ENCODE measurements around the gene MCF2L2. TPM values are rescaled to one million over a fixed set of nuclear protein-coding genes. Genes with fewer than 3 reads are reported as not detected.

MCF2L2 gene
- total RNA-seq, 2 donors from 2014 or later = 1.5 to 2.5 TPM

DNA sequence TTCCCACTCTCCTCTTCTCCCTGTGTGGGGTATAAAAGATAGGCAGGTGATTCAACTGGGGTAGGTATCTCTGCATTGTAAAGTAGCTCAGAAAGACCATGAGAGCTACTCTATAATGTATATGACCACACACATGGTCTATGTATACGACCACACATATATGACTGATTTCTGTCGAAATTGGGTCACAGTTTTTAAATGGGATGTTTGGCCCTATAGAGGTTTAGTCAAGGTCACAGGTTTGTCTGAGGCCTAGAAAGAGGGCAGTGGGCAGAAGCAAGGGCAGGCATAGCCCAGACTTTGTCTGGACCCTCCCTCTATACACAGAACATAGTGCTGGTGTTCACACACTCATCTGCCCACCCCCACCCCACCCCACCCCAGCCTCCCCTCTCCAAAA, 270.3 kb downstream of the MCF2L2 start:
- H3K9me3 Mint-ChIP-seq = no peaks in the 10 kb centered on the region
- peak; percentile 15 to 33 for ATAC-seq
- H3K36me3 Mint-ChIP-seq = peaks cover 7 to 21% of the 10 kb centered on the region in 2 donors
- no peak for DNase-seq (ENCODE audit: low spot score in 2 of 2)
- H3K27ac Mint-ChIP-seq = no peak overlapping the region

GRCh38 chr3:183156266-183156665, 272.2 kb downstream of the MCF2L2 start:
- Mint-ChIP-seq H3K27ac (no peak overlapping the region), H3K36me3 (peaks cover 7 to 18% of the 10 kb centered on the region in 2 donors), H3K9me3 (no peaks in the 10 kb centered on the region)
- ATAC-seq = no peak
- DNase-seq (ENCODE audit: low spot score in 2 of 2) = no peak

GRCh38 chr3:183155499-183155898, 272.9 kb downstream of the MCF2L2 start:
- H3K27ac Mint-ChIP-seq = no peak overlapping the region
- ATAC-seq = no peak
- DNase-seq (ENCODE audit: low spot score in 2 of 2) = no peak
- no peaks in the 10 kb centered on the region for H3K9me3 Mint-ChIP-seq
- peaks cover 7 to 18% of the 10 kb centered on the region in 2 donors for H3K36me3 Mint-ChIP-seq

GRCh38 chr3:183153210-183153950, 275.0 kb downstream of the MCF2L2 start:
- no peaks in the 10 kb centered on the region for H3K9me3 Mint-ChIP-seq
- ATAC-seq (no peak), DNase-seq (ENCODE audit: low spot score in 2 of 2) (no peak)
- H3K27ac Mint-ChIP-seq = no peak overlapping the region
- H3K36me3 Mint-ChIP-seq = peaks cover 7 to 18% of the 10 kb centered on the region in 2 donors

DNA sequence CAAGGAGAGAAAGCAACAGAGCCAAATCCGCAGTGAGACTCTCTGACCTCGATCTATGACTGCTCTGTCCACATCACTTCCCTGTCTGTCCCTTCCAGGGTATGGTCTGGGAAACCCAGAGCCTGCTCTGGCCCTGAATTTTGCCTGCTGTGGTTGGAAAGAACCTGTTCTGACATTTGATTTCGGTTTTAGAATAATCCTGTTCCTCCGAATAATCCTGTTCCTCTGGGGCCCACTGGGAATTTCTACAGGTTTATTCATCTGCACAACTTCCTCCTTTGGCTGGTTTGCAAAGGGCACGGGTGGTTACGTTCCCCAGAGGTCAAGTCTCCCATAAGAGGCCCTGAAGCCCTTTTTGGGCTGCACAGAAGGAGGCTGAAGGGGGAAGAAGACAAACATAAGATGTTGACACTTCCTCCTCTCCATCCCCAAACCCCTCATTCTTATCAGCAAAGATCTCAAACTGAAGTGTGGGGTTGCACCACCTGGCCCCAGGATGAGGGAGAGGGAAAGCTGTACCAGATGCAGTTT, 276.5 kb downstream of the MCF2L2 start:
- H3K36me3 Mint-ChIP-seq = peaks cover 7 to 8% of the 10 kb centered on the region in 2 donors
- no peak for DNase-seq (ENCODE audit: low spot score in 2 of 2)
- H3K9me3 Mint-ChIP-seq = no peaks in the 10 kb centered on the region
- H3K27ac Mint-ChIP-seq = no peak overlapping the region
- no peak for ATAC-seq

GRCh38 chr3:183151086-183151485, 277.3 kb downstream of the MCF2L2 start:
- Mint-ChIP-seq H3K36me3 (peaks cover 7 to 8% of the 10 kb centered on the region in 2 donors), H3K27ac (no peak overlapping the region), H3K9me3 (no peaks in the 10 kb centered on the region)
- ATAC-seq = no peak
- DNase-seq (ENCODE audit: low spot score in 2 of 2) = no peak

GRCh38 chr3:183149915-183150750, 278.3 kb downstream of the MCF2L2 start:
- Mint-ChIP-seq H3K27ac (no peak overlapping the region), H3K9me3 (no peaks in the 10 kb centered on the region), H3K36me3 (peaks cover 7 to 8% of the 10 kb centered on the region in 2 donors)
- no peak for DNase-seq (ENCODE audit: low spot score in 2 of 2)
- no peak for ATAC-seq

GRCh38 chr3:183148056-183148455, 280.4 kb downstream of the MCF2L2 start:
- DNase-seq (ENCODE audit: low spot score in 2 of 2) (no peak), ATAC-seq (no peak)
- H3K36me3 Mint-ChIP-seq = peaks cover 0 to 8% of the 10 kb centered on the region in 2 donors
- no peak overlapping the region for H3K27ac Mint-ChIP-seq
- no peaks in the 10 kb centered on the region for H3K9me3 Mint-ChIP-seq

DNA sequence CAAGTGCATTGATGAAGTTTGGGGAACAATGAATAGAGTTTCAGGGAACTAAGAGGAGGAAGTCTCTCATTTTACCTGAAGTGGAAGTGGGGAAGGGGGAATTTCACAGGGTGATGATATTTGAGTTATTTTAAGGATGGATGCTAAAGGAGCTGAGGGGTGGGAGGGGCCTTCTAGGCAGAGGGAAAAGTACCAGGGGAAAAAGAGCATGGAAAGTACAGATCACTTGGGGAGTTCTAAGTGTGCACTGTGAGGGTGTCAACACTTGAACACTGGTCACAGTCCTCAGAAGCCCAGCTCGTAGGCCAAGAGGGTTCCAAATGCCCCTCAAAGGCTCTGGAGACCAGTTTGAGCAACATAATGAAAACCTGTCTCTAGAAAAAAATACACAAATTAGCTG, 284.1 kb downstream of the MCF2L2 start:
- ATAC-seq (no peak), DNase-seq (ENCODE audit: low spot score in 2 of 2) (no peak)
- H3K9me3 Mint-ChIP-seq = no peaks in the 10 kb centered on the region
- no peaks in the 10 kb centered on the region for H3K36me3 Mint-ChIP-seq
- no peak overlapping the region for H3K27ac Mint-ChIP-seq

- no peaks in the 10 kb centered on the region for H3K9me3 Mint-ChIP-seq
- no peak overlapping the region for H3K27ac Mint-ChIP-seq
- ATAC-seq = no peak
These were observed 286.2 kb downstream of the MCF2L2 start for GRCh38 chr3:183142199-183142598.

GRCh38 chr3:183134844-183135243, 293.6 kb downstream of the MCF2L2 start:
- no peak overlapping the region for H3K27ac Mint-ChIP-seq
- no peak for ATAC-seq
- no peak for DNase-seq (ENCODE audit: low spot score in 2 of 2)
- peaks cover 0 to 5% of the 10 kb centered on the region in 2 donors for H3K9me3 Mint-ChIP-seq
- peaks cover 9 to 19% of the 10 kb centered on the region in 2 donors for H3K36me3 Mint-ChIP-seq

More at GRCh38 chr3:183142199-183142598, 286.2 kb downstream of the MCF2L2 start:
- no peak for DNase-seq (ENCODE audit: low spot score in 2 of 2)
- no peaks in the 10 kb centered on the region for H3K36me3 Mint-ChIP-seq

GRCh38 chr3:183132409-183132808, 296.0 kb downstream of the MCF2L2 start:
- ATAC-seq (no peak), DNase-seq (ENCODE audit: low spot score in 2 of 2) (no peak)
- Mint-ChIP-seq H3K36me3 (peaks cover 18 to 38% of the 10 kb centered on the region in 2 donors), H3K9me3 (peaks cover 10 to 12% of the 10 kb centered on the region in 2 donors), H3K27ac (no peak overlapping the region)

GRCh38 chr3:183131735-183132134, 296.7 kb downstream of the MCF2L2 start:
- peaks cover 10 to 12% of the 10 kb centered on the region in 2 donors for H3K9me3 Mint-ChIP-seq
- ATAC-seq = no peak

DNA sequence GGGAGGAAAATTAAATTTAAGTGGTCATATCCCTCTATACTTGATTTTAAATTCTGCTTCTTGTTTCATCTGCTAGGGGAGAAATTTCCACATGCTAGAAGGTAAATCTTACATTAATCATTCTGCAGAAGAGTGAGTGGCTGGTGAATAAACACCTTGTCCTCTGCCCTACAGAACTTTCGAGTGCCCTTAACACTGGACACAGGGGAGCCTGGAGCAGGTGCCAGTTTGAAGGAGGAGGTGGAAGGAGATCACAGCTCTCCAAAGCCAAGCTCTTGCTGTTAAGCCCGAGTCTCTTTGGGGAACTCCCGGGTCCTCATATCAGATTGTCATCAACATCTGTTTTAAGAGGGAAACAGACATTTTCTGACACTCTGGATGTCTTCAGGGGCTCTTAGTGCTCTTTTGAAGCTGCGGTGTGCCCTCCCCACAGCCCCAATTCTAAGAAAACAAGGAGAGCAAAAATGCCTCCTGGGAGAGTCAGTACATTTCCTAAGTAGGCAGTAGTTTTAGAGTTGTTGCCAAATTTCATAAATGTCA, 297.2 kb downstream of the MCF2L2 start:
- no peak overlapping the region for H3K27ac Mint-ChIP-seq
- ATAC-seq (no peak), DNase-seq (ENCODE audit: low spot score in 2 of 2) (no peak)
- peaks cover 10 to 12% of the 10 kb centered on the region in 2 donors for H3K9me3 Mint-ChIP-seq
- H3K36me3 Mint-ChIP-seq = peaks cover 18 to 38% of the 10 kb centered on the region in 2 donors

More at GRCh38 chr3:183131735-183132134, 296.7 kb downstream of the MCF2L2 start:
- H3K27ac Mint-ChIP-seq = no peak overlapping the region
- H3K36me3 Mint-ChIP-seq = peaks cover 18 to 38% of the 10 kb centered on the region in 2 donors
- DNase-seq (ENCODE audit: low spot score in 2 of 2) = no peak

GRCh38 chr3:183129243-183129642, 299.2 kb downstream of the MCF2L2 start:
- DNase-seq (ENCODE audit: low spot score in 2 of 2) = no peak
- no peak for ATAC-seq
- H3K27ac Mint-ChIP-seq = no peak overlapping the region
- peaks cover 18 to 38% of the 10 kb centered on the region in 2 donors for H3K36me3 Mint-ChIP-seq
- H3K9me3 Mint-ChIP-seq = peaks cover 10 to 12% of the 10 kb centered on the region in 2 donors

- ATAC-seq (no peak), DNase-seq (ENCODE audit: low spot score in 2 of 2) (no peak)
- peaks cover 18 to 38% of the 10 kb centered on the region in 2 donors for H3K36me3 Mint-ChIP-seq
- H3K27ac Mint-ChIP-seq = no peak overlapping the region
- H3K9me3 Mint-ChIP-seq = peaks cover 10 to 12% of the 10 kb centered on the region in 2 donors
These were observed 299.7 kb downstream of the MCF2L2 start for GRCh38 chr3:183128709-183129108.

Data from activated naive CD4-positive, alpha-beta T cell treated with anti-CD3 and anti-CD28 coated beads, Interleukin-2, amount 50 U/mL, for 72 hours (primary cell).